Activated CD4-positive, alpha-beta T cell treated with anti-CD3 and anti-CD28 coated beads, Interleukin-2, amount 50 U/mL, for 16 hours (primary cell): ENCODE measurements around the gene PLA2G4D.
A peak's percentile ranks its signal among the peaks of the same experiment; 100 is the strongest.

Source experiments
- DNase-seq: peaks from one replicate; pipeline ENCODE4 v3.0.0-alpha.2; 2020

Gene PLA2G4D

DNA sequence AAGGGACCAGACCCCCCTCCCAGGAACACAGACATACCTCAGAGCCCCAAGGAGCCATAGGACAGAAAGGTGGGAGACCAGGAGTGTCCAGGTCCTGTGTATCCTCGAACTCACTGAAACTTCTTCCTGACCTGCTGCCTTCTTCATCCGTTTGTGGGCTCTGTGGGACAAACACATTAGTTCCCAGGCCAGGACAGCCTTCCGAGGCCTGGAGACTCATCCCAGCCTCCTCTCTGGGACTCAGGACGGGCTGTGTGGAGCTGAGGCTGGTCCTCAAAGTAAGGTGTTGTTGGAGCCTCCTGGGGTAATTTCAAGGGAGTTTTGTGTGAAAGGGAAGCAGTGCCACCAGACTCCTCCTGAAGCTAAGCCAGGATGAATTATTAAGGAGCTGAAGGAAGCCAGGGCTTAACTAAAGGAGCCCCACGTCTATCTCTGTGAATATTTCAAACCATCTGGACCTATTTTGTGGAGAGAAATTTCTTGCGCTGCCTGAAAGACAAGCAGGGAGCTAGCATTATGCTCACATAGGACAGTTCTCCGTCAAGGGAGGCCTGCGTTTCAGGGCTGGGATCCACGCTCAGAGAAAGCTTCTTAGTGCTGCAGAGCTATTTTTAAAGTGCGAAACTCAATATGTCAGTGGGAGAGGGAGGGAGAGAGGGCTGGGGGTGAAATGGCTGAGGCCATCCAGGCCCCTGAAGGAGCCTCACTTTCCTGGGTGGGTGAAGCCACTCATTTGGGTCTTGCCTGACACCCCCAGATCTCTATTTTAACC, 43.7 kb downstream of the PLA2G4D start:
- no peak for DNase-seq

DNA sequence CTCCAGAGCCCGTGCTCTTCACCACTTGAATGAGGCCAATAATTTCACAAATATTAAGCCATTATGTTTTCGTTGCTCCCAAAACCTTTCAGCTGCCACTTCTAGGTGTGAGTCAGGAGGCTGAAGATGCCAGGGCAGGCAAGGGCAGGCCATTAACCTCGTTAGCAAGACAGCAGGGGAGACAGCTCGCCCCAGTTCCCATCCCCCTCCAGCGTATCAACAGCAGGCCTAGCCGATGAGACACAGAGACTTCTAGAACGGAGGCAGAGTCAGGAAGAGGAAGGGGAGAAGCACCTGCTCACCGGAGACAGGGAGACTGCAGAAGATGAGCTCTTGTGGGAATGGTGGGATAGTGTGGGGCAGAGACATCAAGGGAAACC, 45.6 kb downstream of the PLA2G4D start:
- DNase-seq = no peak

DNA sequence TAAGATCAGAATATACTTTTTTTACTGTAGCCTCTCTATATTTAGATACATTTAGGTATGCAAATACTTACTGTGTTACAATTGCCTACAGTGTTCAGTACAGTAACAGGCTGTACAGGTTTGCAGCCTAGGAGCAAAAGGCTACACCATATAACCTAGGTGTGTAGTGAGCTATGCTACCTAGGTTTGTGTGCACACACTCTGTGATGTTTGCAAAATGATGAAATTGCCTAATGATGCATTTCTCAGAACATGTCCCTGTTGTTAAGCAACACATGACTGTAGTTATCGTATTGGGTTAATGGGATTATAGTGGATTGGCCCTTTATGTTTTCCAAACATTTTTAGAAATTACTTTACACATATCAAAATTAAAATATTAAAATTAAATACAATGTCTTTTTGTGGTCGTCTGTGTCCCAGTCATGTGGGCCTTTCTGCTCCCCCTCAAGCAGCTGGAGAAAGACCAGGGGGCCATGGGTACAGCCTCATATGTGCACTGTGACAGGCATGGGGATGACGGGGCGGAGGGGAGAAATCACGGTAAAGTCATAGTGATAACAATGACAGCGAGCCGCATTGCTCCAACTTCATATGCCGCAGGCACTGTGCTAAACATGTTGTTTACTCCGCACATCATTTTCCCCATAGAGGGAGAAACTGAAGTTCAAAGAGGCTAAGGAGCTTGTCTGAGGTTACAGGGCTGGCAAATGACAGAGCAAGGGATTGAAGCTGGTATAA, 46.1 kb downstream of the PLA2G4D start:
- DNase-seq = no peak

DNA sequence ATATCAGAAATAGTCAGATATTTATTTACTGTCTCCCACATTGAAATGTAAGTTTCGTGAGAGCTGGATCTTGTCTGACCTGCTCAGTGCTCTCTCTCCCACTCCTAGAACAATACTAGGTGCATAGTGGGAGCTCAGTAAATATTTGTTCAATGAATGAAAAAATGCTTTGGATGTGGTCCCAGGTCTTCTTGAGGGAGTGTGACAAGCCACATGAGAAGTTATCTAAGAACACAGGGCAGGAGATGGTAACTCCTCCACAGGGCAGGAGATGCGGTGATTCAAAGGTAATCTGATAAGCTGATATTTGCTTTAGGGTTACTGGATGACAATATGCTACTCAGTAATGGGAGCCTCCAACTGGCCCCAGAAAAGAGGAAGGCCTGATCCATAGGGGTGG, 47.8 kb downstream of the PLA2G4D start:
- DNase-seq = no peak

DNA sequence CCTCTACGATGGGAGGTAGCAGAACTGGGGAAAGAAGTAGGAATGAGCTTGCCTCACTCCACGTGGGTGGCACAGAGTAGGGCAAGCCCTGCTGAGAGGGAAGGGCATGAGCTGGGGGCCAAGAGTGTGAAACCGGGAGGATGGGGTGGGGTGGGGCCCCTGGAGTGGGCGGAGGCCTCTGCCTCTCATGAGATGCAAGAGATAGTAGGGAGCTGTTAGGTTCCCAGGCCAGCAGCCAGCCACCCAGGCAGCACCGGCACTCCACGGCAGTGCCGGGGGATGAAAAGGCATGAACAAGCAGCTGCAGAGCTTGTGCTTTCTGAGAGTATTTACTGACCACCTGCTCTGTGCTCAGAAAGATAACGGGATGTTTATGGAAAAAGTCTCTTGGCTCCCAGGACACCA, 49.1 kb downstream of the PLA2G4D start:
- DNase-seq = no peak

DNA sequence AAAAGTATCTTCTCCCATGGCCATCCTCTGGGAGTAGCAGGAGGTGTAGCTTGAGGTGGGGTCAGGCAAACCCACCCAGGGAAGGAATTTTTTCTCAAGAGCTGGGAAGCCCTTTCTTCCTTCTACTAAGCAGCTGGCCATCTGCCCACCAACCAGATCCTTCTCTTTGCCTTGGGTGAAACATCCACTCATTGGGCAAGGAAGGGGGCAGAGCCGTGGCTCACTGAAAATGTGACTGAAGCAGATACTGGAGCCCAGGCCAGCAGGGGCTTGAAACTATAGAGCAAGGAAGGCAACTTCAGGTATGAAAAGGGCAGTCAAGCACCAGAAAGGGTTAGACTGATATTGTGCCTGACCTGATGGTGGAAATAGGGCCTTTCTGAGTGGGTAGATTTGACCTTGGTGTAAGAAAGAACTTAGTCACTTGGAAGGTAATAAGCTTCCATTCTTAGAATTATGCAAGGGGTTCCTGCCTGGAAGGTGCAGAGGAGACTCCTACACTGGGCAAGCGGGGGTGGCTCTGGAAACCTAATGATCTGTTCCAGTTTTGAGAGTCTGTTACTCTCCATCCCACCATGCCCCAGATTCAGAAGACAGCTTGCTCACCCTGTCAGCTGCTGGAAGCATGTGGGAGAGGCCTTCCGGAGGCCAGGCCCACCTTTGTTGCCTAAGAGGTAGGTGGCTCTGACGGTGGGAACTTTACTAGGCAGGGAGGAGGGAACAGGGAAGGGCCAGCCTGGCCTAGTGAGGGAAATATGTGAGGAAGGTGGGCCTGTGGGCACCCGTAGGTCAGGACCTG, 51.6 kb downstream of the PLA2G4D start:
- no peak for DNase-seq

DNA sequence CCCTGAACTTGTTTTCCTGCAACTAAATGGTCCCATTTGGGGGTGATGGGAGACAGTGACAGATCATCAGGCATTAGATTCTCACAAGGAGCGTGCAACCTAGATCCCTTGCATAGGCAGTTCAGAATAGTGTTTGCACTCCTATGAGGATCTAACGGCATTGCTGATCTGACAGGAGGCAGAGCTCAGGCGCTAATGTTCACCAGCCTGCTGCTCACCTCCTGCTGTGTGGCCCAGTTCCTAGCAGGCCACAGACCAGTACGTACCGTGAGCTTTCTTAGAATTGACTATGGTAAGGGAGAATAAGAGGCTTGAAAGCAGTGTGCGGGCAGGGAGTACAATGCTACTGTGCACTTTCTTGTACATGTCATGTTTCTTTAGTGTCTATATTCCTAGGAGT, 56.0 kb downstream of the PLA2G4D start:
- no peak for DNase-seq

DNA sequence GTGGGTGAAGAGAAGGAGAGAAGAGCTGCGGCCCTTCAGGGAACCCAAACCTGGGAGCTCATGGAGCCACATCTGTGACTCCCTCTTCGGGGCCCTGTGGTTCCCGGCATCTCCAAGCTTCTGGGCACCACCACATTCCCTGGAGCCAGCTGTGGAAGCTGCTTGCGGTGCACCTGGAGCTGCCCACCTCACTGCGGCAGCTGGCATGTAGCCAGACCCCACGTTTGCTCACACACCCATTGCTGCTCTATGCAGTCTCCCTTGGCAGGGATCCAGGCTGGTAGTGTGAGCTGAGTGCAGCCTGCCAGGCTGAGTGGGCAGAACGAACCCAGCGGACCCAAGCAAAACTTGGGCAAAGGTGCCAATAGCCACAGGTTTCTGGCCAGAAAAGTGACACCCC, 56.7 kb downstream of the PLA2G4D start:
- DNase-seq = no peak

DNA sequence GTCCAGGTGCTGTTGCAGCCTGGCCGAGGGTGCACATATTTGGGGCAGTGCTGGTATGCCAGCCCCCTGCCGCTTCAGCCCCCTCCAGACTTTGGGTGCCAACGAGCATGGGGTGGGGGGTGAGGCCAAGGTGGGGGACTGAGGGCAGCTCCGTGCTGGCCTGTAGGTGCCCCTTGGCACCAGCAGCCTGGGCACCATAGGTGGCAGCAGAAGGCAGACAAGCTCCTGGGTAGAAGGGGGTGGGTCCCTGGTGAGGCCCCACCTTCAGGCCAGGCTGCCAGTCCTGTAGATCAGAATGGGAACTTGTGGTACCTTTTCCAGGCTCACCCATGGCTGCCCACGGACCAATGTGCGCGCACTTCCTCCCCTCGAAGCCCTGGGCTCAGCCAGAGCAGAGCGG, 57.4 kb downstream of the PLA2G4D start:
- no peak for DNase-seq

DNA sequence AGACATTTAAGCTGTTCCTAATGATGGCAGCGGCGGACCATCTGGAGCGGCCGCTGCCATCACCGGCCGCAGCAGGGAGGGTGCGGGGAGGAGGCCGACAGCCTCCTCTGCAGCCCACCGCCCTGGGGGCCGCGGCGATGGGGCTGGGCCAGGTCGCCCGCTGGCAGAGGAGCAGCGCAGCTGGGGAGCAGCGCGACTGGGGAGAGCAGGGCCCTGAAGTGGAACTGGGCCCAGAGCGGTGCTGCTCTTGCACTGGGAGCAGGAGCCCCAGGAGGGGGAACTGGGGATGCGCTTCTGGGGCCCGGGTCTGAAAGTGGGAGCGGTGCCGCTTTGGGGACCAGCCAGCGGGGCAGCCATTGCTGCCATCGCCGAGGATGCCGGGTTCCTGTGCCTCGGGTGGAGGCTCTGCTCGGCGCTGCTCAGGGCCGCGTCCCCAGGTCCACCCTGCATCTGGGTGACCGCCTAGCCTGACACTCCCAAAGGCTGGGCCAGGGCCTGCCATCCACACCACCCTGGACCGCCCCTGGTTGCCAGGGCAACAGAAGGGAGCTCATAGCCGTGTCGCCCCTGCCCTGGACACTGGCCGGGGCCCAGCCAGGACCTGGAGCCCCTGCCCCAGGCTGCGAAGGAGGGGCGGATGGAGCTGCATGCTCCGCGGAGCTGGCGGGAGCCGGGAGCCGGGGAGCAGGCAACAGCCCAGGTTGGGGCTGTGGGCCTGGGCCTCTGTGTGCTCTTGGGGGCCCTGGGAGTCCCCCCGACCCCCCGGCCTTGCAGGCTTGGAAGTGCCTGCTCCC, 58.1 kb downstream of the PLA2G4D start:
- DNase-seq = no peak

DNA sequence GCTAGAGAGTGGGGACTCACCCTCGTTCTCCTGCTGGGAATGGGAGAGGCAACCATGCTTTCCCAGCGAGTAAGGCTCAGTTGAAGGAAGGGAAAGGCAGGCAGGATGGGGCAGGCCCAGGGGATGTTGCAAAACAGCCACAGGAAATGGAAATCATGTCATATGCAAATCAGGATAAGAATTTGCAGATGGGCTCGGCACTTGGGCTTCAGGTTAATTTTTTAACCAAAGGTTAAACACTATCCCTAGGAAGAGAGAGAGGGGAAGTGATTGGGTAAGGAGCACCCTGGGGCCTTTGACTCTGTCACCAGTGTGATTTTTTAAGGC, 59.0 kb downstream of the PLA2G4D start:
- DNase-seq = peak; percentile 14

DNA sequence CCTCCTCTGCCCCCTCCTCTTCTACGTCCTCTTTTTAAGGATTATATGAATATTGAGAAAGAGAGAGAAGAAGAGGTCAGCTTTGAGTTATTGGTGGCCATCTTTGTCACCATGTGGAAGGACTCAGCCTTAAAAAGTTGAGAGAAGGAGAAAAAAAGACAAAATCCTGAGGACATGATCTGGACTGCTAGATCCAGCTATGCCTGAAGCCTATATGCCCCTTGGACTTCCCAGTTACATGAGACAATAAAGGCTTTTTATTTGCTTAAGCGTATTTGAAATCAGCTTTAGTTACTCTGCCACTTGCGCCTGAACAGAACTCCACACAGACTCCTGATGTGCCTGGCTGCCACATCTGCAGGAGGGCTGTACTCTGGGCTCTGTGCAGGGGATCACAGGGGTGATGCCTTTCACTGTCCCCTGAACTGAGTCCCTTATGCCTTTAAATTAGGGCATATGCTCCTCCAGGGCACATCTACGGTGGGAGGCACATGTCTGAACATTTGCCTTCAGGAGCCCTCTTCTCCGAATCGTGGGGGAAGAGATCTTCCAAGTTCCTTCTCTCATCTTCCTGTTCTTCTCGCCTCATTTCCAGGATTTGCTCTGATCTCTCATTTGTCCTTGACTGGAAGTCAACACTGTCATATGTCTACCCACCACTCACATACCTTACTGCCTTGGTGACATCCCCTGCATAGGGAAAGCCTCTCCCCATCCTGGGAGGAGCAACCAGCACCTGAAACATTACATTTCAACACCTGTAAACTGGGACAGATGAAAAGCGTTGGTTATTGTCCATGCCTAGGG, 59.5 kb downstream of the PLA2G4D start:
- no peak for DNase-seq

DNA sequence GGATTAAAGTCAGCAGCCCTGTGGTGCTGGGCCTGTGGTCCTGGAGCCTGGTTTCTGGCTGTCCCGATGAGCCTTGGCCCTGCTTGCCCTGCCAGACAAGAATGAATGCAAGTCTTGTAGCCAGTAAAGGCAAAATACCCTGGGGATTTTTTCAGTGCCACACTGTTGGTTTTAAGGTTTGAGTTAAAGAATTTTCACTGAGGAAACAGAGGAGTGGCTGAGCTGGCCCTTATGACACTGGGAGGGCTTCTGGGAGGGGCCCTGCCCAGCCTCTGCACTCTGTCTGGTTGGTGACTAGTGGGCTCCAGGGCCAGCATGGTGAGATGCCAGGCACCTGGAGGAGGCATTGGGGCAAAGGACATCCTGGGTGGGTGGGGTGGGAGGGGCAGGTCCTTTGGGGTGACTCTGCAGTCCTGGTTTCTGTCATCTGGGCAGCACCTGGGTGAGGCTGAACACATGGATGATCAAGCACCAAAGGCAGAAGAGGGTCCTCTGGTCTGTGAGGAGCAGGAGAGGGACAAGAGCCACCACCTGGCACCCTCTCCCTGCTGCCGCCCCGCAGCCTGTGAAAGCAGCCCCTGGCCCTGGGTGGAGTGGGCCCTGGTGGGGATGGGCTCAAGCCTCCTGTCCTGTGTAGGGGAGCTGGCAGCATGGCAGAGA, 61.0 kb downstream of the PLA2G4D start:
- no peak for DNase-seq

DNA sequence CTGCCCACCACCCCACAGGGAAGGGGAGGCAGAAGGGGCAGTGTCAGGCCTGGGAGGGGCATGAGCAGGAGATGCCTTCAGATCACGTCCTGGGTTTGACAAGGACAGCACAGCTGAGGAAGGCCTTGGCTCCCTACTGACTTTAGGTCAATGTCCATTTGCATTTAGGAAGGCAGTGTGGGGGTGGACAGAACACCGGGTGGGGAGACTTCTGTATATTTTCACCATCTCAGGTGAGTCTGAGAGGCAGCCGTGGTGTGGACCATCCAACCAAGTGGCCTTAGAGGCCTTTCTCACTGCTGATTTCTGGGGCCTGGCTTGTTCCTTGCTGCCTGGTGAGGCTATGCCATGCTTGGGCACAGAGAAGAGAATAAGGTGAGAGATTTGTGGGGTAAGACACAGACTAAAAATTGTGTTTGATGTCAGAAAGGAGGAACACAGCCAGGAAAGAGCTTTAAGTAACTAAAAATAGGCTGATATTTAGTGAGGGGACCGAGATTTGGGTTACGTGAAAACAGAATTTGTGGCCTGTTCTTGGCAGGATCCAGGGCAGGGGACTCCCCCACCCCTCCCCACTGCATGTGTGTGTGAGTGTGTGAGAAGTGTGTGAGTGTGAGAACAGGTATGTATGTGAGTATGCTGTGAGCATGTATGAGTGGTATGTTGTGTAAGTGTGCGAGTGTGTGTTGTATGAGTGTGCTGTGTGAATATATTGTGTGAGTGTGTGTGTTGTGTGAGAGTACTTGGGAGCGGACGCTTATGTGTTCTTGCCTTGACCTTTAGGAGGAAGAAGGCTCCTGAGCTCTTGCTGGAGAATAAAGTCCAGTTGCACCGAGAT, 61.8 kb downstream of the PLA2G4D start:
- DNase-seq = no peak

DNA sequence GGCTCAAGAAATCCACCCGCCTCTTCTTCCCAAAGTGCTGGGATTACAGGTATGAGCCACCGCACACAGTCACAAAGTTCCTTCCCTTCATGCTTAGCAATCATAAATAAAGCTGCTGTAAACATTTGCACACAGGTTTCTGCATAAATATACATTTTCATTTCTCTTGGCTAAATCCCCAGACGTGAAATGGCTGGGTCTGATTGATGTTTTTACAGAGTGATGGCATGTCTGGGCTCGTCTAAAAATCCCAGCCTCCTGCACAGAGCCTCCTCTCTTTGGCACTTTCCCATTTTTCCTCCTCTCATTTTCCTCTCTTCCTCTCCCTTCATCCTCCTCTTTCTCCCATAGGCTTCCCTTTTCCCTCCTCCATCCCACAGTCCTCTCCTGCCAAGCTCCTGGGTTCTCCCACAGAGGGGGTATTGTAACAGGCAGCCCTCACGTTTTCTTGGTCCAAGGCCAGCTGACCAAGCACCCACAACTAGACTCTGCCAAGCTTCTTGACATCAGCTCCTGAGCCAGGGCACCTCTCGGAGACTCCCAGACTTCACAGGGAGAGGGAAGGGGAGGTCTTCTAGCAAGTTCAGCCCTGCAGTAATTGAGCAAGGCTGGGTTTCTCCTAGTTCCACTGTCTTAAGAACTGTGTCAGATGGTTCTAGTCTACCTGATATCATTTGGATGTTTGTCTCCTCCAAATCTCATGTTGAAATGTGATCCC, 63.0 kb downstream of the PLA2G4D start:
- no peak for DNase-seq

DNA sequence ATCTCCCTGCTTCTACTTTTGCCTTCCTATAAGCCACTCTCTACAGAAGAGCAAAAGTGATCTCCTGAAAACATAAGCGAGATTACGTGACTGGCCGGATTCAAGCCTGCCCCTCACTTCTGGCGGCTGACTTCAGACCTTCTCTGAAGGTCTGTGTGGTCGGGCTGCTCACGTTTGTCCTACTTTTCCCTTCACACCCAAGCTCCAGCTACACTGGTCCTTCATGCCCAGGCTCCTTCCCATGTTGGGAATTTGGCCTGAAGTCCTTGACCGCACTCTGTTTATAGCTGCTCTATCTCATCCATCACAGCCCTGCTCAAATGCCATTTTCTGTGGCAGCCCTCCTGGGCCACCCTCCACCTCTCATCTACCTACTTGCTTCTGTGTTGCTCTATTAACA, 66.8 kb downstream of the PLA2G4D start:
- DNase-seq = no peak

DNA sequence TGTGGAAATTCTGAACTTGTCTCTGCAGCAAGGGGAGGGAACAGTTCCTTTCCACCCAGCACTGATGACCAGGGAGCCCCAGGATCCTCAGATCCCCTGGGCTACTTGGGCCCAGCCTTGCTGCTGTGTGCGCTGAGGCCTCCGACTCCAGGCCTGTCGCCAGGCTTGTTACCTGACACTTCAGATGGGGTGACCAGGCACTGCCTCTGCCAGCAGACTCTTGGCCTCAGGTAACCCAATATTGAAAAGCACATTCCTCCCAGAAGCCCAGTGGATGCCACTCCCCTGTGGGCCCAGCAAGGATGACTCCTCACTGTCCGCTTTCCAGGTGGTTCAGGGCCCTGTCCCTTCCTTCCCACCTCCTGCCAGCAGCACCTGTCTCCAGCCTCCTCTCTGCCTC, 70.1 kb downstream of the PLA2G4D start:
- DNase-seq = no peak

DNA sequence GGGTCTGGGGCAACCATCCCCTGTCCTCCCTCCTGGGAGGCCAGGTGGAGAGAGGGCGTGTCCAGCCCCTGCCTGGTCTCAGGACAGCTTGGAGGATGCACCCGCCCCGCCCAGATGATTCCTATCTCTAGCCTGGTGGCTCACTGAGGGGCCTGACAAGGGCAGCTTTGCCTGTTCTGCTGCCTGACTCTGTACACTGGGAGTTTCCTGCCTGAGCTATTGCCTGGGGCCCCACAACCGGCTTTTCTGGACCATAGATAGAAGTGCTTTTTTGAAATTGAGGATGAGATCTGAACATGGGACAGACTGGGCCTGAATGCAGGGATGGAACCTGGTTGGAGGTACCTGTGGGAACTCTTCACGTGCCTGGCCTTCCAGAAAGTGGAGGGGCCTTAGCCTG, 72.8 kb downstream of the PLA2G4D start:
- no peak for DNase-seq

DNA sequence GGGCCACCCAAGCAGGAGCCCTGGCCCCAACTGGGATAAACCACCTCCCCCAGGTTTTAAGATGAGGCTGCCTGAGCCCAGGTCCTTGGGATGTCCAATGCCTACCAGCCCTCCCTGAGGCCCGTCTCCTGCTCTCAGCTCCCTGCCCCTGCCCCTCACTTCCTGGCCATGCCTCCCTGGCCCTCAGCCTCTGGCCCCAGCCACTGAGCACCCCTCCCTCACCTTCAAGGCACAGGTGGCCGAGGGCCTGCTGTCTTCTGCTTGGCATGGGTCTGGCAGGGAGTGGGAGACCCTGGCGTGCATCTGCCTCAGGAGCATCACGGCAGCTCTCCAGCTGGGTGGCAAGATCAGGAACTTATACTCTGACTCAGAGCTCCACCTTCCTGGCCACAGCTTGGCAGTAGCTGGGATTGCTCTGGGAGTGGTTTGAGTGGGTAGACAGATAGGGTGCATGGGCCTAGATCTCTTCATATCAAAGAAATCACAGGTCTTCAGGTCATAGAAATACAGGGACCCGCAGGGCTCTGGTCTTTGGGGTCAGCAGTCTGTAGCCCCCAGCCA, 73.6 kb downstream of the PLA2G4D start, which contains the start of gene PLA2G4E:
Gene PLA2G4E, minus strand, starts transcription at position 330 of the 561 bp plus-strand sequence. Its CDS starts 12 bp downstream, at position 318.
- DNase-seq = no peak
